ENCODE results near the gene DIDO1.

DIDO1 gene

GRCh38 chr20:62926229-62927127 lies at the start of gene DIDO1:
Gene DIDO1, minus strand, starts transcription at chr20:62926505.
- DNase-seq = peak; percentile 88

DNA sequence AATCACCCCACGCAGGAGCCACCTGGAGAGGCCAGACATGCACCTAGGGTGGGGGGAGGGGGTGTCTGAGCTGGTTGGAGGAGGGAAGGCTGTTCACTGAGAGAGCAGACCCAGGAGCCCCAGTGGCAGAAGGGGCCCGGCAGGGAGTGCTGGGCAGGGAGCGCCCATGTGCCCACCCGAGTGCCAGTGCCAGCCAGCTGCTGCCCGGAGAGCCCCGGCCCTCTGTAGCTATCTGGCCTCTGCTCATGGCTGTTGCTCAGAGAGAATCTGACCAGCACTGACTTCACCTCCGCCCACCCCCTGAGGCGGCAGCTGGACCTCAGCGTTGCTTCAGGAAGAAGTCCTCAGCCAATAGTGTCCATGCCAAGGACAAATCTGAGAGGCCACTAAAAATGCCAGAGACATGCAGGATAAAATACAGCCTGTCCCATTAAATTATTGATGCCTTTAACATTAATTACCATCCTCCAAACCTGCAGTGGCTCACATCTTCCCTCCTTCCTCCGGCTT lies 49.0 kb upstream of the DIDO1 start:
- no peak for DNase-seq

DNA sequence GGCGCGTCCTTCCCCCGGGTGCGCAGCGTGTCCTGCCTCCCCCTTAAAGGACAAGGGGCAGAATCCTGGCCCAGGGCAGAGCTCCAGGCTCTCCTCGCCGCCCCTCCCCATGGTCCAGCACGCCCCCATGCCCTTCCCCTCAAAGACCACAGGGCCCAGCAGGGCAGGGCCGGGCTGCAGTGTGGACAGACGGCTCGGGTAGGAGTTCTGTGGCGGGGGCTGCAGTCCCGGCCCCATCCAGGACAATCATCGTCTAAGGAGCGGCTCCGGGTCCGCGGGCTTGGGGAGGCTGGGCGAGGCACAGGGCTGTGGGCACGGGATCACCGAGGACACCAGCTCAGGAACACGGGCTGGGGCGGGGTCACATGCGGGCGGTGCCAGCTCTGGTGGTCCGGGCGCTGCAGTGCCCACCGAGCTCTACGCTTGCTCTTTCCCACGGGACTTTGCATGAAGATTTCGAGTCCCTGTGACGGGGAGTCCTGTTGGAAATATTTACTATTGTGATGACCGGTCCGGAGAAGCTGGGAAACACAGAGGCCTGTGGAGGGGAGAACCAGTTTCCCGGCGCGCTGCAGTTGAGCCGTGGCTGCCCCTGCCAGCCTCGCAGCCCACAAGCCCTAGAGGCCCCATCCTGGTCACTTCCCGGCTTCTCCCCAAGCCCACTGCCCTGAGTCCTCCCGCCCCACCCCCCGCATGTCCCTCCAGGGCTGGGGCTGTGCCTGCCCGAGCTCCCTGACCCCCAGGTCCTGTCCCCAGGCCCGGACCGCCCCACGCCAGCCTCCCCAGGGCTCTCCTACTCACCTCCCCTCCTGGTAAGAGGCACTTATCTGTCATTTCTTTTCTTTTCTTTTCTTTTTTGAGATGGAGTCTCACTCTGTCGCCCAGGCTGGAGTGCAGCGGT lies 46.8 kb upstream of the DIDO1 start:
- no peak for DNase-seq

GRCh38 chr20:62971950-62972844 lies 45.9 kb upstream of the DIDO1 start:
- peak; percentile 69 for DNase-seq

GRCh38 chr20:62971211-62971949 lies 45.1 kb upstream of the DIDO1 start:
- DNase-seq = no peak

GRCh38 chr20:62970307-62971210 lies 44.3 kb upstream of the DIDO1 start:
- no peak for DNase-seq

- DNase-seq = no peak
Observed at GRCh38 chr20:62969939-62970306, 43.6 kb upstream of the DIDO1 start.

DNA sequence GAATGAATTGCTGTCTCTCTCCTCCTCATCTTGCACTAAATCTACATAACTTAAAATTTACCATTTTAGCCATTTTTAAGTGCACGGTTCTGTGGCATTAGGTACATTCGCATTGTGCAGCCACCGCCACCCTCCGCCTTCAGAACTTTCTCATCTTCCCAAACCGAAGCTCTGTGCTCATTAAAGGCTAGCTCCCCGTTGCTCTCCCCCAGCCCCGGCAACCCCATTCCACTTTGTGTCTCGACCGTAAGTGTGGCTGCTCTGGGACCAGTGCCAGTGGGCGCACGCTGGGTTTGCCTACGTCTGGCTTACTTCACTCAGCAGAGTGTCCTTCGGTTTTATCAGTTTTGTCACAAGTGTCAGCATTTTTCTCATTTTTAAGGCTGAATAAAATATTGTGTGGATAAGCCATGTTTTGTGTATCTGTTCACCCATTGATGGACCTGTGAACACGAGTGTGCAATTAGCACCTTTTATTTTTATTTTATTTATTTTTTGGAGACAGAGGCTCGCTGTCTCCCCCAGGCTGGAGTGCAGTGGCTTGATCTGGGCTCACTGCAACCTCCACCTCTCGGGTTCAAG lies 43.0 kb upstream of the DIDO1 start:
- no peak for DNase-seq

- no peak for DNase-seq
Observed at GRCh38 chr20:62968378-62969178, 42.3 kb upstream of the DIDO1 start.

DNA sequence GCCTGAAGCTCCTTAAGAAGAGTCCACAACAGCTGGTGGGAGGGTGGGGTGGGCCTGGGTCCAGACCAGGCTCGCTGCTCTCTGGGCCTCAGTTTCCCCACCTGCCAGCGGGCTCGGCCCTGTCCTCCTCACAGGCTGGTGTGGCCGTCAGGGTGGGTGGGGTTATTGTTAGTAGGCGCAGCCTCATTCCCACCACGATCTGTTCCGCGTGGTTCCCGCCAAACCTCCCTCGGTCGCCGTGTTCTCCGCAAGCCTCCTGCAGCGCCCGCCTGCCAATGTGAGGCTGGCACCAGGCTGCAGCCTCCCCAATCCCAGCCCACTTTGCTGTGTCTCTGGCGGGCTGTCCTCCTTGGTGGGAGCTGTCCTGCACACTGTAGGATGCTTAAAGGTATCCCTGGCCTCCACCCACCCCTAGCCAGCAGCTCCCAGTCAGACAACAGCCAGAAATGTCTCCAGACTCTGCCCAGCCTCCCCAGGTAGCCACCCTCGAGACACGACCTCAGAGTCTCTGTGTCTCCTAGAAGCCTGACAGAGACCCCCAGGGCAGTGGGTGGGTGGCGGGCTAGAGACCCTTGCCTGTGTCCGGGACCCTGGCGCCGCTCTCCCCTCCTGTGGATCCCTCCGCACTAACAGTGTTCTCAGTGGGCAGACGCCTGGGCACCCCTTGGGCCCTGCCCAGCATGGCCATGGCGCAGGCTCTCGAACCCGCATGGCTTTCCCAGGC lies 41.5 kb upstream of the DIDO1 start:
- DNase-seq = no peak

DNA sequence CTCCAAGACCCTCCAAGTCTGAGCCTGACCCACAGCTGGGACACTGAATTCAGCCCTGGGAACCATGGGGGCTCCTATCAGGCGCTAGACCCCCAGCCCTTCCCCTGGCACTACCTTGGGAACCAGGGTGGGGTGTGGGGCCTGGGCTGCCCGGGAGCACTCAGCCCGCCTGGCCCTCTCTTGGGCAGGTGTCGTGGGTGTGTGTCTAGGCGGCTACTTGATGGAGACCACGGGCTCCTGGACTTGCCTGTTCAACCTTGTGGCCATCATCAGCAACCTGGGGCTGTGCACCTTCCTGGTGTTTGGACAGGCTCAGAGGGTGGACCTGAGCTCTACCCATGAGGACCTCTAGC lies 40.8 kb upstream of the DIDO1 start:
- no peak for DNase-seq

GRCh38 chr20:62966212-62967148 lies 40.2 kb upstream of the DIDO1 start:
- DNase-seq = no peak

DNA sequence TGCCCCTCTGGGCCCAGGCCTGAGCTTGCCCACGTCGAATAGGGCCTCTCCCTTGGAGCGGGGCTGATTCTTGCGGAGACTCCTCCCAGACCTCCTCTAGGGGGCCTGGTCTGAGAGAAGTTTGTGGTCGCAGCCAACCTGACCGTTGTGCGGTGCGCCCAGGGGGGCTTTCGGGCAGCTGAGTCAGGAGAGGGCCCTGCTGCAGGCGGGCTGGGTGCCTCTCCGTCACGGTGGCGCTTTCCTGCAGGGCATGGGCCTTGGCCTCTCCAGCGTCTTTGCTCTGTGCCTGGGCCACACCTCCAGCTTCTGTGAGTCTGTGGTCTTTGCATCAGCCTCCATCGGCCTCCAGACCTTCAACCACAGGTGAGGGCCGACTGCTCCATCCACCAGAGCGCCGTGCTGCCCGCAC lies 39.1 kb upstream of the DIDO1 start:
- no peak for DNase-seq

DNA sequence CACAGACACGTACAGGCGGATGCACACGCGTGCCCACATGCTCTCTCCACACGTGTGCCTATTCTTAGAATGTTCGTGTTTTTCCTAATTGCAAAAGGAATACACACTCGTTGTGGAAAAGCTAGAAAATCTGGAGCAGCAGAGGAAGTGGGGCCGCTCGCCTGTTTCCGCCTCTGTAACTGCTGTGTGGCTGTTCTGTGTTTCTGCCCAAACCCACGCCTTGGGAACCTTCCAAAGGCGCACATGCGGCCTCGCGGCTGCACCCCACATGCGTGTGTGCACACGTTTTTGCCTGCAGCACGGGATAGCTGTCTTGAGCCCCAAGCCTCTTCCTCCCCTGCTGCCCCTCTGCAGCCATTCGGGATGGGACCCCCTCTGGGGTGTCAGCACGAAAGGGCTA lies 38.4 kb upstream of the DIDO1 start:
- DNase-seq = no peak

DNA sequence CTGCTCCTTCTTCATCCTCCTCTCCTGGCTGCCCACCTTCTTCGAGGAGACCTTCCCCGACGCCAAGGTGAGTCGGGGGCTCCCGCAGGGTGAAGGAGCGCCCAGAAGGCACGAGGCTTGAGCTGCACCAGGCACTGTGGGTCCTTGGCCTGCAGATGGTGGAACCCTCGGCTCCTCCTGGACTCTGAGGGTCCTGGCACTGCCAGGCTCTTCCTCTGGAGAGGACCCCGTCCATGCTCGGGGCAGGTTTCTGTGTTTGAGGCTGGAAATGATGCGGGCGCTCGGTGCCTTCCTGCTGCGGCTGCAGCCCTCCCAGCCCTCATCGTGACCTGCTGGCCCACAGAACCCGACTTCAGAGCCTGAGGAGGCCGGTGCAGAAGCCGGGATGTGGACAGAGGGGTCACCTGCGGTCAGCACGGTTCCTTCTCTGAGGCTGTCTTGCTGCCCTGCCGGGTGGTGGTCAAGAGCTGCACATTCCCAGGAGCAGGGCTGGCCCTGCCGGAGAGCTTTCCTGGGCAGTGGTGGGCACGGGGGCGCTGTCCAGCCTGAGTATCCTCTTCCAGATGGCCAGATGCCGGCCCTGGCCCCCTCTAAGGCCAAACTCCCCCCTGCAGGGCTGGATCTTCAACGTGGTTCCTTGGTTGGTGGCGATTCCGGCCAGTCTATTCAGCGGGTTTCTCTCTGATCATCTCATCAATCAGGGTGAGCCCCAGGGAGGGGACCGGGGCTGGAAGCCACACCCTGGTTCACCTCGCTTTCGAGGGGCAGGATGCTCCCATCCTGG lies 37.5 kb upstream of the DIDO1 start:
- DNase-seq = no peak

DNA sequence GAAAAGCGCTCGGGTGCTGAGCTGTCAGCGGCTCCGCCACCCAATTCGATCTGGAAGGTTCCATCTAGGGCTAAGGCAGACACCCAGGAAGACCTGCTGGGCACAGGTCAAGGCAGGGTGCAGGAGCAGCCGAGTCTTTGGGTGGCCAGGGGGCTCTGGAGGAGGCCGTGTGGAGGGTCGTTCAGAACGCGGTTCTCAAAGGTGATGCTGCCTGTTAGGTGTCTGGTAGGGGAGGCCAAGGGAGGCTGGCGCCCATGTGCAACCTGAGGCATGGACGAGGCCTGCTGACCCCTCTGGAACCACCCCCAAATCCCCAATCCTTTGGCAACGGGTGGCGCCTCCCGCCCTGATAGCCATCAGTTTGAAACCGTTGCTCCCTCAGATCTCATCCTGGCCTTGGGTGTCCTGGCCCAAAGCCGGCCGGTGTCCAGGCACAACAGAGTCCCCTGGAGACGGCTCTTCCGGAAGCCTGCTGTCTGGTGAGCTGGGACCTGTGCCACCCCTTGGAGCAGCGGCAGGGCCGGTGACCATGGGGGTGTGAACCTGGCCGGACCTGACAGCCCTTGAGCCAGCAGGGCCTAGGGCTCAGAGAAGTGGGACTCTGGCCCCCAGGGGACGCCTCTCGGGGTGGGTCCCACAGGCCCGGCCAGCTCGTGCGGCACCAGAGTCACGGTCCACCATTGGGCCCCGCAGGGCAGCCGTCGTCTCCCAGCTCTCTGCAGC lies 36.7 kb upstream of the DIDO1 start:
- no peak for DNase-seq
